GM23338 (cell line): ENCODE results near the gene SUN2. TPM values are rescaled to one million over a fixed set of nuclear protein-coding genes. Genes with fewer than 3 reads are reported as not detected.

Source experiments
- ATAC-seq: fragments of 200-7000 bp; cut with Tn5 transposase; 3 replicates; pipeline ENCODE4 v1.9.1; 2020
- DNase-seq: peaks from one replicate; pipeline ENCODE4 v3.0.0-alpha.2; 2015; ENCODE audit warnings: low spot score
- H2AFZ ChIP-seq: fragments of 200-600 bp; sonication (generic); 2 replicates; pipeline ENCODE4 v1.8.0; 2016; ENCODE audit warnings: antibody characterized with exemption, mild to moderate bottlenecking, moderate library complexity
- H3F3A ChIP-seq: fragments of 200-600 bp; sonication (generic); replicated peaks from 2 replicates; pipeline ENCODE4 v1.8.0; 2017; ENCODE audit warnings: antibody characterized with exemption, mixed run types, low read depth
- H3K27ac ChIP-seq: fragments of 200-600 bp; sonication (generic); 2 replicates; pipeline ENCODE4 v1.6.1; 2016; ENCODE audit warnings: low read depth
- H3K27me3 ChIP-seq: fragments of 200-600 bp; sonication (generic); 2 replicates; pipeline ENCODE4 v1.8.0; 2016; ENCODE audit warnings: mild to moderate bottlenecking, mixed run types, moderate library complexity; ENCODE audit not compliant: insufficient read depth
- H3K36me3 ChIP-seq: fragments of 200-600 bp; sonication (generic); 2 replicates; pipeline ENCODE4 v1.8.0; 2016; ENCODE audit warnings: mild to moderate bottlenecking; ENCODE audit not compliant: insufficient read depth
- H3K4me1 ChIP-seq: fragments of 200-600 bp; sonication (generic); 2 replicates; pipeline ENCODE4 v1.8.0; 2016; ENCODE audit warnings: mild to moderate bottlenecking, moderate library complexity; ENCODE audit not compliant: insufficient read depth
- H3K4me2 ChIP-seq: fragments of 200-600 bp; sonication (generic); 2 replicates; pipeline ENCODE4 v1.7.1; 2017; ENCODE audit warnings: mixed run types
- H3K4me3 ChIP-seq: fragments of 200-600 bp; sonication (generic); 2 replicates; pipeline ENCODE4 v1.6.1; 2016; ENCODE audit warnings: mixed run types
- H3K79me2 ChIP-seq: fragments of 200-600 bp; sonication (generic); replicated peaks from 2 replicates; pipeline ENCODE4 v1.8.0; 2017; ENCODE audit warnings: mild to moderate bottlenecking; ENCODE audit not compliant: insufficient read depth
- H3K9me2 ChIP-seq: fragments of 200-600 bp; sonication (generic); 2 replicates; pipeline ENCODE4 v1.8.0; 2017; ENCODE audit not compliant: insufficient read depth
- H4K20me1 ChIP-seq: fragments of 200-600 bp; sonication (generic); replicated peaks from 2 replicates; pipeline ENCODE4 v1.8.0; 2017; ENCODE audit warnings: mild to moderate bottlenecking; ENCODE audit not compliant: insufficient read depth
- H3K27ac Mint-ChIP-seq: 2 replicates; pipeline ENCODE4 v1.8.0; 2020; ENCODE audit warnings: inconsistent platforms, mild to moderate bottlenecking, moderate library complexity, mixed read lengths
- H3K27me3 Mint-ChIP-seq: 3 replicates; pipeline ENCODE4 v1.8.0; 2022; ENCODE audit warnings: low read depth, mild to moderate bottlenecking, moderate library complexity, mixed read lengths, inconsistent platforms; ENCODE audit not compliant: insufficient read depth, poor library complexity
- H3K36me3 Mint-ChIP-seq: 3 replicates; pipeline ENCODE4 v1.8.0; 2021; ENCODE audit warnings: low read depth, mild to moderate bottlenecking, inconsistent platforms, moderate library complexity, mixed read lengths
- H3K4me1 Mint-ChIP-seq: 3 replicates; pipeline ENCODE4 v1.8.0; 2020; ENCODE audit warnings: mild to moderate bottlenecking, inconsistent platforms, mixed read lengths
- H3K4me3 Mint-ChIP-seq: 3 replicates; pipeline ENCODE4 v1.8.0; 2021; ENCODE audit warnings: moderate library complexity, mild to moderate bottlenecking, inconsistent platforms, mixed read lengths
- H3K9me3 Mint-ChIP-seq: 3 replicates; pipeline ENCODE4 v1.8.0; 2020; ENCODE audit warnings: moderate library complexity, mild to moderate bottlenecking, inconsistent platforms, mixed read lengths
- CREB1 ChIP-seq: fragments of 250-450 bp; sonication (Bioruptor Pico); IDR thresholded peaks from 2 replicates; pipeline ENCODE4 v1.5.0; 2020; ENCODE audit warnings: low read depth, mild to moderate bottlenecking, moderate library complexity
- ZNF331 ChIP-seq: fragments of 250-450 bp; sonication (Bioruptor Pico); IDR thresholded peaks from 2 replicates; pipeline ENCODE4 v1.5.0; 2020; ENCODE audit warnings: low read depth, mild to moderate bottlenecking, moderate library complexity
- ZNF462 ChIP-seq: fragments of 250-450 bp; sonication (Bioruptor Pico); IDR thresholded peaks from 2 replicates; pipeline ENCODE4 v1.5.0; 2020; ENCODE audit warnings: mild to moderate bottlenecking, moderate library complexity
- polyA plus RNA-seq: library from polyadenylated mRNA; unstranded; fragments of >200 nt; fragmentation: Nextera tagmentation; extraction: Ambion mirVana; gene quantifications from 2 replicates; pipeline ENCODE4 v1.2.1, GENCODE V29; 2016
- total RNA-seq: library from RNA; depleted of rRNA; stranded (reverse); fragments of >200 nt; shearing (Covaris generic); gene quantifications from 2 replicates; pipeline ENCODE4 v1.2.3, GENCODE V29; 2014
- TF ChIP-seq, protein P1 (sequence below), 2 experiments: fragments of 200-600 bp in 1 of 2; sonication (generic) in 1 of 2; conservative IDR thresholded peaks; 2 replicates each; pipeline versions ENCODE4 v1.5.1 to v1.6.1; 2016 to 2017; ENCODE audit warnings: antibody characterized with exemption in 2 of 2, low read depth in 2 of 2, mild to moderate bottlenecking in 2 of 2, moderate library complexity in 1 of 2

SUN2 gene
- total and polyA plus RNA-seq, 2 experiments from 2014 or later, result 7.2 to 17.6 TPM

- Mint-ChIP-seq H3K27me3 (peaks cover 5% of the 10 kb centered on the region), H3K4me3 (no peak overlapping the region), H3K4me1 (no peaks in the 10 kb centered on the region; the same call in 2 of the 3 replicates), H3K36me3 (peaks cover 88% of the 10 kb centered on the region), H3K9me3 (no peaks in the 10 kb centered on the region), H3K27ac (no peak overlapping the region)
- no peak overlapping the region for H3K4me3 ChIP-seq
- H3K27ac ChIP-seq, result no peak overlapping the region
- DNase-seq (peak; percentile 71), ATAC-seq (peak; percentile 95)
- no peaks in the 10 kb centered on the region for H3F3A ChIP-seq
- H3K79me2 ChIP-seq, result no peaks in the 10 kb centered on the region; the same call in 1 of the 2 replicates
- TF ChIP-seq ZNF462 (CRISPR knock-in tag) (no peak), CREB1 (CRISPR knock-in tag) (no peak), ZNF331 (no peak)
- TF ChIP-seq, protein P1, sequence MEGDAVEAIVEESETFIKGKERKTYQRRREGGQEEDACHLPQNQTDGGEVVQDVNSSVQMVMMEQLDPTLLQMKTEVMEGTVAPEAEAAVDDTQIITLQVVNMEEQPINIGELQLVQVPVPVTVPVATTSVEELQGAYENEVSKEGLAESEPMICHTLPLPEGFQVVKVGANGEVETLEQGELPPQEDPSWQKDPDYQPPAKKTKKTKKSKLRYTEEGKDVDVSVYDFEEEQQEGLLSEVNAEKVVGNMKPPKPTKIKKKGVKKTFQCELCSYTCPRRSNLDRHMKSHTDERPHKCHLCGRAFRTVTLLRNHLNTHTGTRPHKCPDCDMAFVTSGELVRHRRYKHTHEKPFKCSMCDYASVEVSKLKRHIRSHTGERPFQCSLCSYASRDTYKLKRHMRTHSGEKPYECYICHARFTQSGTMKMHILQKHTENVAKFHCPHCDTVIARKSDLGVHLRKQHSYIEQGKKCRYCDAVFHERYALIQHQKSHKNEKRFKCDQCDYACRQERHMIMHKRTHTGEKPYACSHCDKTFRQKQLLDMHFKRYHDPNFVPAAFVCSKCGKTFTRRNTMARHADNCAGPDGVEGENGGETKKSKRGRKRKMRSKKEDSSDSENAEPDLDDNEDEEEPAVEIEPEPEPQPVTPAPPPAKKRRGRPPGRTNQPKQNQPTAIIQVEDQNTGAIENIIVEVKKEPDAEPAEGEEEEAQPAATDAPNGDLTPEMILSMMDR (conservative IDR thresholded peaks at IDR 0.05; ENCODE audit: low read depth in 2 of 2), result peak; percentile 59 to 63
- H4K20me1 ChIP-seq, result peaks cover 9% of the 10 kb centered on the region; the same call in 1 of the 2 replicates
- no peak overlapping the region for H2AFZ ChIP-seq
- H3K9me2 ChIP-seq, result no peaks in the 10 kb centered on the region
- peaks cover 51% of the 10 kb centered on the region for H3K36me3 ChIP-seq
- H3K27me3 ChIP-seq, result no peaks in the 10 kb centered on the region
- no peak overlapping the region for H3K4me2 ChIP-seq
- H3K4me1 ChIP-seq, result no peaks in the 10 kb centered on the region
These were observed 30.7 kb downstream of the SUN2 start for GRCh38 chr22:38724926-38725571.
